Measurements from ENCODE around the gene PDE8B.

DNA sequence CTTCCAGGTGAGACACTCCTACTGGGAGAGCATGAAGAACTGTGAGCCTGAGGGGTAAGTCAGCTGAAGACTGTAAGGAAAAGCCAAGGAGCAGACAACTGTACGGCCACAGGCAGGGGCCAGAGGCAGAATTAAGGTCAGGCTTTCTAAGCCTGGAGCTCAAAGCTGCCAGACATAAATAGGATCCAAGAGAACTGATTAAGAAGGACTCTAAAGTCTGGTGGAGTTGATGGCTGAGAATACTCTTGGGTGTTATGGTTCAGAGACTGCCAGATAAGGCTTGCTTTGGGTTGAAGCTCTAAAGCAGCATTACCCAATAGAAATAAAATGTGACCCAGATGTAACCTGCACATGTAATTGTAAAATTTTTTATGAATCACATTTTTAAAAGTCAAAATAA is 12.2 kb downstream of the PDE8B start:
- TF ChIP-seq SP1 (IDR thresholded peaks at IDR 0.05): no peak
- TF ChIP-seq BHLHE40 (IDR thresholded peaks at IDR 0.05; ENCODE audit: borderline replicate concordance): no peak
- no peak for TF ChIP-seq L3MBTL2 (conservative IDR thresholded peaks at IDR 0.05)
- no peak for TF ChIP-seq SUZ12 (IDR thresholded peaks at IDR 0.05)
- no peak for TF ChIP-seq ARNT (IDR thresholded peaks at IDR 0.05)
- no peak for TF ChIP-seq HDGF (IDR thresholded peaks at IDR 0.05; ENCODE audit: borderline replicate concordance)
- no peak for TF ChIP-seq ELF4 (IDR thresholded peaks at IDR 0.05)
- no peak for TF ChIP-seq TARDBP (IDR thresholded peaks at IDR 0.05)
- TF ChIP-seq, protein P1, sequence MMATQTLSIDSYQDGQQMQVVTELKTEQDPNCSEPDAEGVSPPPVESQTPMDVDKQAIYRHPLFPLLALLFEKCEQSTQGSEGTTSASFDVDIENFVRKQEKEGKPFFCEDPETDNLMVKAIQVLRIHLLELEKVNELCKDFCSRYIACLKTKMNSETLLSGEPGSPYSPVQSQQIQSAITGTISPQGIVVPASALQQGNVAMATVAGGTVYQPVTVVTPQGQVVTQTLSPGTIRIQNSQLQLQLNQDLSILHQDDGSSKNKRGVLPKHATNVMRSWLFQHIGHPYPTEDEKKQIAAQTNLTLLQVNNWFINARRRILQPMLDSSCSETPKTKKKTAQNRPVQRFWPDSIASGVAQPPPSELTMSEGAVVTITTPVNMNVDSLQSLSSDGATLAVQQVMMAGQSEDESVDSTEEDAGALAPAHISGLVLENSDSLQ (IDR thresholded peaks at IDR 0.05): no peak
